ENCODE results near the gene SPSB1.
A peak's percentile ranks its signal among the peaks of the same experiment; 100 is the strongest.

The SPSB1 gene

GRCh38 chr1:9366943-9367780, 74.5 kb downstream of the SPSB1 start:
- FAIRE-seq = no peak
- DNase-seq (ENCODE audit: insufficient read length, low spot score) = no peak
- no peak for TF ChIP-seq POLR2A (IDR thresholded peaks at IDR 0.05; ENCODE audit: low read depth, low read length)

GRCh38 chr1:9367806-9368205, 75.1 kb downstream of the SPSB1 start:
- DNase-seq (ENCODE audit: insufficient read length, low spot score) (no peak), FAIRE-seq (no peak)
- TF ChIP-seq POLR2A (IDR thresholded peaks at IDR 0.05; ENCODE audit: low read depth, low read length) = no peak

GRCh38 chr1:9368356-9368755, 75.7 kb downstream of the SPSB1 start:
- DNase-seq (ENCODE audit: insufficient read length, low spot score) = no peak
- FAIRE-seq = no peak
- no peak for TF ChIP-seq POLR2A (IDR thresholded peaks at IDR 0.05; ENCODE audit: low read depth, low read length)

GRCh38 chr1:9369964-9370788, 77.5 kb downstream of the SPSB1 start:
- no peak for TF ChIP-seq POLR2A (IDR thresholded peaks at IDR 0.05; ENCODE audit: low read depth, low read length)
- no peak for DNase-seq (ENCODE audit: insufficient read length, low spot score)
- no peak for FAIRE-seq

GRCh38 chr1:9371391-9371935, 78.8 kb downstream of the SPSB1 start:
- TF ChIP-seq POLR2A (IDR thresholded peaks at IDR 0.05; ENCODE audit: low read depth, low read length) = no peak
- FAIRE-seq = no peak
- DNase-seq (ENCODE audit: insufficient read length, low spot score) = no peak

- FAIRE-seq = no peak
- no peak for TF ChIP-seq POLR2A (IDR thresholded peaks at IDR 0.05; ENCODE audit: low read depth, low read length)
- DNase-seq (ENCODE audit: insufficient read length, low spot score) = no peak
Observed at GRCh38 chr1:9371951-9372350, 79.3 kb downstream of the SPSB1 start.

- DNase-seq (ENCODE audit: insufficient read length, low spot score) = no peak
- no peak for TF ChIP-seq POLR2A (IDR thresholded peaks at IDR 0.05; ENCODE audit: low read depth, low read length)
- FAIRE-seq = no peak
Observed at GRCh38 chr1:9373619-9374018, 80.9 kb downstream of the SPSB1 start.

- FAIRE-seq (no peak), DNase-seq (ENCODE audit: insufficient read length, low spot score) (no peak)
- no peak for TF ChIP-seq POLR2A (IDR thresholded peaks at IDR 0.05; ENCODE audit: low read depth, low read length)
Observed at GRCh38 chr1:9374748-9375341, 82.2 kb downstream of the SPSB1 start.

GRCh38 chr1:9375912-9376311, 83.2 kb downstream of the SPSB1 start:
- no peak for TF ChIP-seq POLR2A (IDR thresholded peaks at IDR 0.05; ENCODE audit: low read depth, low read length)
- no peak for DNase-seq (ENCODE audit: insufficient read length, low spot score)
- no peak for FAIRE-seq

- no peak for DNase-seq (ENCODE audit: insufficient read length, low spot score)
- TF ChIP-seq POLR2A (IDR thresholded peaks at IDR 0.05; ENCODE audit: low read depth, low read length) = no peak
- no peak for FAIRE-seq
Observed at GRCh38 chr1:9376430-9376829, 83.7 kb downstream of the SPSB1 start.

- no peak for TF ChIP-seq POLR2A (IDR thresholded peaks at IDR 0.05; ENCODE audit: low read depth, low read length)
- no peak for FAIRE-seq
- DNase-seq (ENCODE audit: insufficient read length, low spot score) = peak; percentile 41
Observed at GRCh38 chr1:9376886-9377333, 84.2 kb downstream of the SPSB1 start.

GRCh38 chr1:9378801-9379200, 86.1 kb downstream of the SPSB1 start:
- FAIRE-seq = no peak
- no peak for TF ChIP-seq POLR2A (IDR thresholded peaks at IDR 0.05; ENCODE audit: low read depth, low read length)
- no peak for DNase-seq (ENCODE audit: insufficient read length, low spot score)

GRCh38 chr1:9380711-9381110, 88.0 kb downstream of the SPSB1 start:
- no peak for TF ChIP-seq POLR2A (IDR thresholded peaks at IDR 0.05; ENCODE audit: low read depth, low read length)
- DNase-seq (ENCODE audit: insufficient read length, low spot score) (no peak), FAIRE-seq (no peak)

Data from H54 (cell line).